Endothelial cell of umbilical vein (primary cell): ENCODE measurements around the gene BMERB1.

ENCODE experiments used
- EZH2 ChIP-seq: IDR thresholded peaks from 2 replicates; pipeline ENCODE4 v1.6.1; 2012; ENCODE audit warnings: borderline replicate concordance, low read depth, mild to moderate bottlenecking, moderate library complexity, low read length, inconsistent platforms; ENCODE audit not compliant: severe bottlenecking
- FOS ChIP-seq: IDR thresholded peaks from 2 replicates; pipeline ENCODE4 v1.6.1; 2011; ENCODE audit warnings: mild to moderate bottlenecking, low read length, moderate library complexity, borderline replicate concordance; ENCODE audit not compliant: insufficient read depth
- JUN ChIP-seq: IDR thresholded peaks from 2 replicates; pipeline ENCODE4 v1.6.1; 2011; ENCODE audit warnings: borderline replicate concordance, low read depth; ENCODE audit not compliant: insufficient read length, insufficient read depth
- MYC ChIP-seq: IDR thresholded peaks from one replicate; pipeline ENCODE4 v1.6.1; 2011; ENCODE audit warnings: mild to moderate bottlenecking, low read depth, low read length
- POLR2A ChIP-seq: IDR thresholded peaks from 2 replicates; pipeline ENCODE4 v1.6.1; 2012; ENCODE audit warnings: low read depth, mild to moderate bottlenecking, control low read depth, low read length
- POLR2AphosphoS5 ChIP-seq: IDR thresholded peaks from 2 replicates; pipeline ENCODE4 v1.6.1; 2012; ENCODE audit warnings: low read depth, mild to moderate bottlenecking, control low read depth, low read length, moderate library complexity; ENCODE audit not compliant: insufficient read depth
- TF ChIP-seq, protein P1 (sequence below), 2 donors: IDR thresholded peaks; 1 replicate in 1 of 2; 2 replicates in 1 of 2; pipeline ENCODE4 v1.5.1; 2011; ENCODE audit warnings: low read length in 2 of 2, mild to moderate bottlenecking in 2 of 2, moderate library complexity in 2 of 2, control low read depth in 1 of 2, inconsistent platforms in 1 of 2, low read depth in 1 of 2; ENCODE audit not compliant: insufficient read depth in 1 of 2; ENCODE audit errors: extremely low read depth in 1 of 2
- TF ChIP-seq, protein P2 (sequence below): IDR thresholded peaks from 2 replicates; pipeline ENCODE4 v1.6.1; 2011; ENCODE audit not compliant: insufficient read depth, insufficient read length

DNA sequence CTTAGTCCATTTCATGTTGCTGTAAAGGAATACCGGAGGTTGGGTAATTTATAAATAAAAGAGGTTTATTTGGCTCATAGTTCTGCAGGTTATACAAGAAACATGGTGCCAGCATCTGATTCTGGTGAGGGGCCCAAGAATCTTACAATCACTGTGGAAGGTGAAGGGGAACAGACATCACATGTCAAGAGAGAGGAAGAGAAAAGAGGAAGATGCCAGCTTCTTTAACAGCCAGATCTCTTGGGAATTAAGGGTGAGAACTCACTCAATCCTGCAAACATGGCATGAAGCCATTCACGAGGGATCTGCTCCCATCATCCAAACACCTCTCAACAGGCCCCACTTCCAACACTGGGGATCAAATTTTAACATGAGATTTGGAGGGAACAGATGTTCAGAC, 49.5 kb downstream of the BMERB1 start:
- TF ChIP-seq POLR2AphosphoS5, result no peak
- TF ChIP-seq, protein P1, sequence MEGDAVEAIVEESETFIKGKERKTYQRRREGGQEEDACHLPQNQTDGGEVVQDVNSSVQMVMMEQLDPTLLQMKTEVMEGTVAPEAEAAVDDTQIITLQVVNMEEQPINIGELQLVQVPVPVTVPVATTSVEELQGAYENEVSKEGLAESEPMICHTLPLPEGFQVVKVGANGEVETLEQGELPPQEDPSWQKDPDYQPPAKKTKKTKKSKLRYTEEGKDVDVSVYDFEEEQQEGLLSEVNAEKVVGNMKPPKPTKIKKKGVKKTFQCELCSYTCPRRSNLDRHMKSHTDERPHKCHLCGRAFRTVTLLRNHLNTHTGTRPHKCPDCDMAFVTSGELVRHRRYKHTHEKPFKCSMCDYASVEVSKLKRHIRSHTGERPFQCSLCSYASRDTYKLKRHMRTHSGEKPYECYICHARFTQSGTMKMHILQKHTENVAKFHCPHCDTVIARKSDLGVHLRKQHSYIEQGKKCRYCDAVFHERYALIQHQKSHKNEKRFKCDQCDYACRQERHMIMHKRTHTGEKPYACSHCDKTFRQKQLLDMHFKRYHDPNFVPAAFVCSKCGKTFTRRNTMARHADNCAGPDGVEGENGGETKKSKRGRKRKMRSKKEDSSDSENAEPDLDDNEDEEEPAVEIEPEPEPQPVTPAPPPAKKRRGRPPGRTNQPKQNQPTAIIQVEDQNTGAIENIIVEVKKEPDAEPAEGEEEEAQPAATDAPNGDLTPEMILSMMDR (IDR thresholded peaks at IDR 0.05; ENCODE audit: extremely low read depth in 1 of 2, insufficient read depth in 1 of 2, low read depth in 1 of 2, low read length in 2 of 2), result no peak
- no peak for TF ChIP-seq POLR2A
- TF ChIP-seq EZH2, result no peak
- TF ChIP-seq MYC, result no peak
- TF ChIP-seq JUN, result no peak
- TF ChIP-seq, protein P2, sequence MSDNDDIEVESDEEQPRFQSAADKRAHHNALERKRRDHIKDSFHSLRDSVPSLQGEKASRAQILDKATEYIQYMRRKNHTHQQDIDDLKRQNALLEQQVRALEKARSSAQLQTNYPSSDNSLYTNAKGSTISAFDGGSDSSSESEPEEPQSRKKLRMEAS, result no peak
- TF ChIP-seq FOS, result no peak
